22Rv1 (cell line): ENCODE measurements around the gene XRN1.
"Not testable (repeated sequence)": the region's sequence is repeated elsewhere in the genome, so short reads cannot be mapped to it uniquely, and the experiment has no call there.

Experiments used
- H3K27ac ChIP-seq: fragments of 450-650 bp; 2 replicates; pipeline ENCODE4 v1.5.1; 2017
- ZFX ChIP-seq: fragments of 450-650 bp; IDR thresholded peaks from 2 replicates; pipeline ENCODE4 v1.6.1; 2017; ENCODE audit warnings: antibody characterized with exemption, borderline replicate concordance
- TF ChIP-seq, protein P1 (sequence below): fragments of 450-650 bp; IDR thresholded peaks from 2 replicates; pipeline ENCODE4 v1.5.1; 2017; ENCODE audit warnings: mild to moderate bottlenecking

Gene XRN1

DNA sequence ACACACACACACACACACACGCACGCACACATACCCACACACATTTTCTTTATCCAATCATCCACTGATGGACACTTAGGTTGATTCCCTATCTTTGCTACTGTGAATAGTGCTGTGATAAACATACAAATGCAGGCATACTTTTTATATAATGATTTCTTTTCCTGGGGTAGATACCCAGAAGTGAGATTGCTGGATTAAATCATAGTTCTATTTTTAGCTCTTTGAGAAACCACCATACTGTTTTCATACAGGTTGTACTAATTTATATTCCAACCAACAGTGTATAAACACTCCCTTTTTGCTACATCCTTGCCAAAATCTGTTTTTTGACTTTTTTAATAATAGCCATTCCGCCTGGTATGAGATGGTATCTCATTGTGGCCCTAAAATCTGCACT lies 127.9 kb downstream of the XRN1 start:
- TF ChIP-seq, protein P1, sequence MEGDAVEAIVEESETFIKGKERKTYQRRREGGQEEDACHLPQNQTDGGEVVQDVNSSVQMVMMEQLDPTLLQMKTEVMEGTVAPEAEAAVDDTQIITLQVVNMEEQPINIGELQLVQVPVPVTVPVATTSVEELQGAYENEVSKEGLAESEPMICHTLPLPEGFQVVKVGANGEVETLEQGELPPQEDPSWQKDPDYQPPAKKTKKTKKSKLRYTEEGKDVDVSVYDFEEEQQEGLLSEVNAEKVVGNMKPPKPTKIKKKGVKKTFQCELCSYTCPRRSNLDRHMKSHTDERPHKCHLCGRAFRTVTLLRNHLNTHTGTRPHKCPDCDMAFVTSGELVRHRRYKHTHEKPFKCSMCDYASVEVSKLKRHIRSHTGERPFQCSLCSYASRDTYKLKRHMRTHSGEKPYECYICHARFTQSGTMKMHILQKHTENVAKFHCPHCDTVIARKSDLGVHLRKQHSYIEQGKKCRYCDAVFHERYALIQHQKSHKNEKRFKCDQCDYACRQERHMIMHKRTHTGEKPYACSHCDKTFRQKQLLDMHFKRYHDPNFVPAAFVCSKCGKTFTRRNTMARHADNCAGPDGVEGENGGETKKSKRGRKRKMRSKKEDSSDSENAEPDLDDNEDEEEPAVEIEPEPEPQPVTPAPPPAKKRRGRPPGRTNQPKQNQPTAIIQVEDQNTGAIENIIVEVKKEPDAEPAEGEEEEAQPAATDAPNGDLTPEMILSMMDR, result no peak
- TF ChIP-seq ZFX, result no peak

DNA sequence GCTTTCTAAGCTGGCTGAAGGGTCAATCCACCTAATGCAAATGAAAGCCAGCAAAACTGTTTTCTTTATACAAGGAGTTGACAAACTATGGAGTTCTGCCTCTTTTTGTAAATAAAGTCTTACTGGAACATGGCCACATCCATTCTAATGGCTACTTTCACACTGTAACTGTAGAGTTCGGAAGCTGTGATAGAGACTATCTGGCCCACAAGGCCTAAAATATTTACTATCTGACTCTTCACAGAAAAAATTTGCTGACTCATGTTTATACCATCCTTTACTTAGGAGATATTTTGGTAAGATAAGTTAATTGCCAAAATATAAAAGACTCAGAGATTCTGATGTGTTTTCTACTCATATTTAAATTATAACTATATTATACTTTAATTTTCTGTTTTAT lies 128.7 kb downstream of the XRN1 start:
- H3K27ac ChIP-seq, result no peak overlapping the region

More for the DNA sequence above, 127.9 kb downstream of the XRN1 start:
- H3K27ac ChIP-seq, result no peak overlapping the region

DNA sequence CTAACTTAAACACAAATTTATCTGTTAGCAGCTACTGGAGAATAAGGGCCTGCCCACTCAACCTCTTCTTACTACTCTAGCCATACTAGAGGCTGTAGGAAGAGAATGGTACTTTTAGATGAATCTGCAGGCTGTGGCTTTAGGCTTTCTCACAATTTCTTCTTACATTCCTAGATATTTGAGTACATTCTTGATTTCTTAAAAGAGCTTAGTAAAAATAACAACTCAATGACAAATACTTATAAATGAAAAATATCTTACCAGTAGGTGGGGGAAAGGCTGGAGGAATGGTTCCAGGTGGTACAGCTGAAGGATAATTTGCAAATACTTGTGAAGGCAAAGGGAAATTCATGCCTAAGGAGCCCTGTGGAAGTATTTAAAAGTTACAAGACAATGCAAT lies 129.5 kb downstream of the XRN1 start:
- TF ChIP-seq, protein P1, result no peak
- TF ChIP-seq ZFX, result no peak
- H3K27ac ChIP-seq, result no peak overlapping the region

More for the DNA sequence above, 128.7 kb downstream of the XRN1 start:
- no peak for TF ChIP-seq ZFX
- TF ChIP-seq, protein P1, result no peak

DNA sequence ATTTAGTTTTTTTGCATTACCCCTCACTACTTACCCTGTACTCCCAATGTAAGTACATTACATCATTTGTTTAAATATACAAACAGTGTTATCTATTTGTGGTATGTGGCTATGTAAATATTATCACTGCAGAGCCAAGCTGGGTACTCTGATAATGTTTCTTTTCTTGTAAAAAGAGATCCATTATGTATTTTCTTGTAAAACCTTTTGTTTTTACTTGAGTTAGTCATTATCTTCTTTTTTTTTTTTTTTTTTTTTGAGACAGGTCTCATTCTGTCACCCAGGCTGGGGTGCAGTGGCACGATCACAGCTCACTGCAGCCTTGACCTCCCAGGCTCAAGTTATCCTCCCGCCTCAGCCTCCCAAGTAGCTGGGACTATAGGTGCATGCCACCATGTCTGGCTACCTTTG lies 131.9 kb downstream of the XRN1 start:
- peak overlapping the region; percentile 38 for H3K27ac ChIP-seq

DNA sequence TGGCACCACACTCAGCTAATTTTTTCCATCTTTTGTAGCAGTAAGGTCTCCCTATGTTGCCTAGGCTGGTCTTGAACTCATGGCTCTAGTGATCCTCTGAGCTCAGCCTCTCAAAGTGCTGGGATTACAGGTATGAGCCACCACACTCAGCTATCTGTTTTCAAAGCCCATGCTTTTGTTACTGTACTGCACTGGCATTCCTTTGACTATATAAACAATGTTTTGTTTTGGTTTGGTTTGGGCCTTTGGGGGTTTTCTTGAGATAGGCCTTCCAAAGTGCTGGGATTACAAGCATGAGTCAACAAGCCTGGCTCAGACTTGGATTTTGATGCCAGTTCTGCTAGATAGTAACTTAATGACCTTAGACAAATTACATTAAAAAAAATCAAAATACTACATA lies 132.8 kb downstream of the XRN1 start:
- H3K27ac ChIP-seq, result peak overlapping the region; percentile 38; the same call in 1 of the 2 replicates
- TF ChIP-seq, protein P1, result no peak
- no peak for TF ChIP-seq ZFX

DNA sequence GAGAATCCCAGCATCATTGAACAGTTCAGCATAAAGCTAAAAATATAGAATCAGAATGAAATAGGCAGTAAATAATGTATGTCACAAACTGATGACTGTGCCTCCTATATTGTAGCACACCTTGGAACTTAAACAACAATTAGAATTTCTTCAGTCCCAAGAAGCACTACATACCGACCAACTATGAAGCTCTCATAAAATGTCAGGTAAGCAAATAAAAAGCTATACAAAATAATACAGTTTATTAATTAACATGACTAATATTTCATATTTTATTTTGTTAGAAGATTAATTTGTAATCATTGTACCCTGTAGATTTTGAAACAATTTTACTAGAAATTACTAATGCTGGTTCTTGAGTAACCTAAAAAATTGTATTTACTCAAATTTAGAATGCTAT lies 137.4 kb downstream of the XRN1 start:
- no peak overlapping the region for H3K27ac ChIP-seq
- TF ChIP-seq ZFX, result no peak
- TF ChIP-seq, protein P1, result no peak

DNA sequence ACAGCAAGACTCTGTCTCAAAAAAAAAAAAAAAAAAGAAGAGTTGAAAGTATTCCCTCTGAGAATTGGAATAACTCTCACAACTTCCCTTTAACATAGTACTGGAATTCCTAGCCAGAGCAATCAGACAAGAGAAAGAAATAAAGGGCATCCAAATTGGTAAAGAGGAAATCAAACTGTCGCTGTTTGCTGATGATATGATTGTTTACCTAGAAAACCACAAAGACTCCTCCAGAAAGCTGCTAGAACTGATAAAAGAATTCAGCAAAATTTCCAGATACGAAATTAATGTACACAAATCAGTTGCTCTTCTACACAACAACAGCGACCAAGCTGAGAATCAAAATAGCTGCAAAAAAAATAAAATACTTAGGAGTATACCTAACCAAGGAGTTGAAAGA lies 145.0 kb downstream of the XRN1 start:
- not testable (repeated sequence) for H3K27ac ChIP-seq

DNA sequence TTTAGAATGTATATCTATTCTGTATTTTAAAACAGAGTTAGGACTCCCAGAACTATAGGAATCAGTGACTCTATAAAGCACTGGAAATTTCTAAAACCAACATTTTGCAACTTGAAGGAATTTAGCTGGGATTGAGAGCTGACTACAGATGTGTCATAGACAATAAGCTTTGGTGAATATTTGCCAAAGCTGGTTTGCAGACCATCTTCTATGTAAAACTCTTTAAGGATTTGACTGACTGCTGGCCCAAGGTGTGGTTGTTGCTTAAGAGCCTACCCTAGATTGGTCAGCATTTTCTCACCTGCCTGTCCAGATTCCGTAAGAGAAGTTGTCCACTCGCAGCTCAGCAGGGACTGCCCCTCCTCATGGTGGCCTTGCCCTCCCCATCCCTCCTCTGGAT lies 149.2 kb downstream of the XRN1 start:
- no peak overlapping the region for H3K27ac ChIP-seq
- TF ChIP-seq, protein P1, result no peak
- TF ChIP-seq ZFX, result no peak

DNA sequence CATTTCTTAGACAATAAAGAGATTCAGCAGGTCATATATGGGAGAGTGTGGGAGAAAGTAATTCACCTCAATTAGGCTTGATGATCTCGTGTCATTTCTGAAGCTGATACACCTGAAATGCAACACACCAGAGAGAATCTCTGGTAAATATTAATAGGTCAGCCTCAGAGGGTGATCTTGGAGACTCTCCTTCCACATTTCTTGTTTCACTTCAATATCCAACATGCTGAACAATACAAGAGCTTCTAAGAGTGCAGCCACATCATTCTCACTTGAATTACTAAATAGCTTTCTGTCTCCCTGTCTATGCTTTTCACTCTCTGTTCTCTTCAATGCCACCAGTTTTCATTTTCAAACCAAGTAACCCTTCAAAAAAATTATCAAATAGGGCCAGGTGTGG lies 151.3 kb downstream of the XRN1 start:
- no peak overlapping the region for H3K27ac ChIP-seq
- TF ChIP-seq ZFX, result no peak
- TF ChIP-seq, protein P1, result no peak
